Measurements from ENCODE around the gene CYTH1. TPM values are rescaled to one million over a fixed set of nuclear protein-coding genes. Genes with fewer than 3 reads are reported as not detected.

The CYTH1 gene
- total and polyA plus RNA-seq, 7 experiments from 2014 or later: 297 to 452 (median 418) TPM

DNA sequence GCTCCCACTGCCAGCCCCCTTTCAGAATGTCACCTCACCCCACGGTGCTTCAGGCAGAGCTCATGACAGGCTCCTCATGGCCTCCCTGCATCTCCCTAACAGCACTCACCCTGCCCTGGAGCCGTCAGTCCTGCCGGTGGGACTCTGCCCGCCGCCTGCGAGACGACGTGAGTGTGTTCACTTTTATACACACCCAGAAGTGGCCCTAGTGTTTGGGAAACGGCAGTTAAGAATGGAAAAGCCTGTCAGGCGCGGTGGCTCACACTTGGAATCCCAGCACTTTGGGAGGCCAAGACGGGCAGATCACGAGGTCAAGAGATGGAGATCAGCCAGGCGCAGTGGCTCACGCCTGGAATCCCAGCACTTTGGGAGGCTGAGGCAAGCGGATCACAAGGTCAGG lies 12.3 kb upstream of the CYTH1 start:
- Histone ChIP-seq H3K9me3 (ENCODE audit: control insufficient read depth in 2 of 3, low read length in 3 of 3) (no peaks in the 10 kb centered on the region), H3K4me3 (ENCODE audit: low read length) (no peak overlapping the region), H3K27me3 (ENCODE audit: control insufficient read depth in 2 of 2, insufficient read depth in 2 of 2, low read length in 2 of 2) (no peaks in the 10 kb centered on the region), H3K4me1 (ENCODE audit: control insufficient read depth in 2 of 2, insufficient read depth in 2 of 2, low read length in 2 of 2) (peaks cover 11 to 40% of the 10 kb centered on the region in 2 donors), H3K36me3 (ENCODE audit: control insufficient read depth in 2 of 3, insufficient read depth in 3 of 3, low read length in 3 of 3) (peaks cover 15 to 55% (median 20%) of the 10 kb centered on the region in 3 experiments), H3K27ac (ENCODE audit: low read depth, low read length) (no peak overlapping the region)
- POLR2A ChIA-PET: interaction anchor here (0.6 to 1.2 kb wide), 3 partner anchors 9 to 33 kb away, joined by 3 to 4 read pairs (median 4); no protein-coding TSS in a partner anchor
- H3K27me3 Mint-ChIP-seq: no peaks in the 10 kb centered on the region
- ATAC-seq (no peak), DNase-seq (no peak)
- H3K9me3 Mint-ChIP-seq: peaks cover 0 to 1% (median 0%) of the 10 kb centered on the region in 11 donors
- peaks cover 13 to 60% (median 33%) of the 10 kb centered on the region in 5 donors for H3K36me3 Mint-ChIP-seq
- H3K27ac Mint-ChIP-seq: peak overlapping the region in 8 of 9 donors; percentile 60 to 97 (median 90)
- intact Hi-C loops (cut with micrococcal nuclease): no loop called here
- peak overlapping the region in 1 of 10 donors; percentile 41 for H3K4me3 Mint-ChIP-seq
- CTCF ChIA-PET: interaction anchor here (0.7 to 1.7 kb wide), 3 partner anchors 9 to 25 kb away, joined by 3 to 5 read pairs (median 3); no protein-coding TSS in a partner anchor
- H3K4me1 Mint-ChIP-seq: peaks cover 29 to 87% (median 76%) of the 10 kb centered on the region in 7 donors

- Histone ChIP-seq H3K4me1 (ENCODE audit: control insufficient read depth in 2 of 2, insufficient read depth in 2 of 2, low read length in 2 of 2) (peaks cover 16 to 44% of the 10 kb centered on the region in 2 donors), H3K27ac (ENCODE audit: low read depth, low read length) (no peak overlapping the region), H3K27me3 (ENCODE audit: control insufficient read depth in 2 of 2, insufficient read depth in 2 of 2, low read length in 2 of 2) (no peaks in the 10 kb centered on the region), H3K9me3 (ENCODE audit: control insufficient read depth in 2 of 3, low read length in 3 of 3) (no peaks in the 10 kb centered on the region), H3K4me3 (ENCODE audit: low read length) (no peak overlapping the region), H3K36me3 (ENCODE audit: control insufficient read depth in 2 of 3, insufficient read depth in 3 of 3, low read length in 3 of 3) (peaks cover 15 to 52% (median 20%) of the 10 kb centered on the region in 3 experiments)
- ATAC-seq: no peak
- intact Hi-C loops (cut with micrococcal nuclease): no loop called here
- Mint-ChIP-seq H3K4me3 (peak overlapping the region in 3 of 10 donors; percentile 20 to 46 (median 41)), H3K4me1 (peaks cover 27 to 87% (median 76%) of the 10 kb centered on the region in 7 donors), H3K9me3 (peaks cover 0 to 1% (median 0%) of the 10 kb centered on the region in 11 donors), H3K27me3 (no peaks in the 10 kb centered on the region), H3K36me3 (peaks cover 12 to 56% (median 28%) of the 10 kb centered on the region in 5 donors), H3K27ac (peak overlapping the region; percentile 46 to 97 (median 81))
- ChIA-PET POLR2A (interaction anchor here (0.9 to 1.7 kb wide), 3 partner anchors 9 to 17 kb away, joined by 4 read pairs; no protein-coding TSS in a partner anchor), CTCF (interaction anchor here (1.2 to 1.7 kb wide), 3 partner anchors 11 to 45 kb away, joined by 3 read pairs; no protein-coding TSS in a partner anchor)
- DNase-seq: no peak
These were observed 11.9 kb upstream of the CYTH1 start for GRCh38 chr17:78793968-78794367.

DNA sequence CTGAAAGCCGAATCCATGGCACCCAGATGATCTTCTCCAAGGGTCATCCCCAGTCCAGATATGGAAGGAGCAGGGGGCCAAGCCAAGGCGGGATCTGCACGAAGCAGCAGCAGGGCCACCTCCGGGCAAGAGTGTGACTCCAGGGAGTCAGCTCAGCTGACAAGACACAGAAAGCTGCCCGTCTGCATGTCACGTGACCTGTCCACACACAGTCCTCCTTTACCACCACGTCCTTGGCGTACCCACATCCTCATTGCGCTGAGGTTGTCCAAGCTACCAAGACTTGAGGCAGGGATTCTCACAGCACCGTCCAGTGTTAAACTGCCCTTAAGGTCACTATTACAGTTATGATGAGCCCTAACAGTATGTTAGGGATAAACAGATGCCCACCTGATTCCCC lies 11.3 kb upstream of the CYTH1 start:
- Histone ChIP-seq H3K36me3 (ENCODE audit: control insufficient read depth in 2 of 3, insufficient read depth in 3 of 3, low read length in 3 of 3) (peaks cover 15 to 47% (median 16%) of the 10 kb centered on the region in 3 experiments), H3K4me1 (ENCODE audit: control insufficient read depth in 2 of 2, insufficient read depth in 2 of 2, low read length in 2 of 2) (peaks cover 21 to 44% of the 10 kb centered on the region in 2 donors), H3K27ac (ENCODE audit: low read depth, low read length) (no peak overlapping the region), H3K27me3 (ENCODE audit: control insufficient read depth in 2 of 2, insufficient read depth in 2 of 2, low read length in 2 of 2) (no peaks in the 10 kb centered on the region), H3K9me3 (ENCODE audit: control insufficient read depth in 2 of 3, low read length in 3 of 3) (no peaks in the 10 kb centered on the region), H3K4me3 (ENCODE audit: low read length) (no peak overlapping the region)
- no peak for DNase-seq
- peaks cover 23 to 87% (median 72%) of the 10 kb centered on the region in 7 donors for H3K4me1 Mint-ChIP-seq
- no peaks in the 10 kb centered on the region for H3K27me3 Mint-ChIP-seq
- ATAC-seq: no peak
- intact Hi-C loops (cut with micrococcal nuclease): no loop called here
- peaks cover 0 to 1% (median 0%) of the 10 kb centered on the region in 11 donors for H3K9me3 Mint-ChIP-seq
- H3K36me3 Mint-ChIP-seq: peaks cover 7 to 51% (median 23%) of the 10 kb centered on the region in 5 donors
- peak overlapping the region; percentile 46 to 97 (median 81) for H3K27ac Mint-ChIP-seq
- CTCF ChIA-PET: interaction anchor here (0.6 to 1.7 kb wide), 4 partner anchors 12 to 85 kb away, joined by 3 read pairs; no protein-coding TSS in a partner anchor
- no peak overlapping the region for H3K4me3 Mint-ChIP-seq
- POLR2A ChIA-PET: interaction anchor here (0.8 to 1.7 kb wide), 3 partner anchors 8 to 16 kb away, joined by 4 read pairs; no protein-coding TSS in a partner anchor

DNA sequence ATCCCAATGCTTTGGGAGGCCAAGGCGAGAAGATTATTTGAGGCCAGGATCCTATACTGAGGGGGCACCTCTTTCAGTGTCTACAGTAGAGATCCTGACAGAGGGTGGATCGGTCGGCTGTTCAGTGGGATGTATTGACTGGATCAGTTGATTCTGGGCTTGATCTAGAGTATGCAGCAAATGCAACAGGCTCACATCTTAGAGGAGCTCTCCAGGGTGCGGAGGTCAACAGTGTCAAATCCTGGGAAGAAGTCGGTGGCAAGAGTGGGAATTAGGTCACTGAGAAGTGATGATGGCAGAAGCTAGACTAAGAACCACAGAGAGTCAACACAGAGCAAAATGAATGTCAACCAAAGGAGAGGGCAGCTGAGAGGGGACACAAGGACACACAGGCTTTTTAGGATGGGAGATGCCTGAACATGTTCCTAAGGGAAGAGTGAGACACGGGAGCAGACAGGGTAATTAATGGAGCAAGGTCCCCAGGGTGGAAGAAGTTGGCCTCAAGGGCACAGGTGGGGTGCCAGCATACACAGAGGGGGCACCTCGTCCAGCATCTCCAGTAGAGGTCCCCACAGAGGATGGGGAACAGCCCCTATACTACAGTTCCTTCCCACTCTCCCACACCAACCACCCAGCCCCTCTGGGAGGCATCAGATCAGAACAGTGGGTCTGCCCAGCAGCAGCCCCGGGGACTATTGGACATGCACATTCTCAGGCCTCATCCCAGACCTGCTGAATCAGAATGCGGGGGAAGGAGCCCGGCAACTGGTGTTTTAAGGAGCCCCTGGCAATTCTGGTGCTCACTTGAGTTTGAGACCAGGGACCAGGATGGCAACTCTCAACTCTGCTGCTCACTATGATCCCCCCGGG lies 10.0 kb upstream of the CYTH1 start:
- ChIA-PET POLR2A (interaction anchor here (0.6 to 4.0 kb wide), 7 partner anchors 11 to 34 kb away, joined by 3 to 38 read pairs (median 3); partner anchors contain the start of gene CYTH1), CTCF (no interaction called here)
- H3K27ac ChIP-seq (ENCODE audit: low read depth, low read length): peak overlapping the region; percentile 72
- Mint-ChIP-seq H3K9me3 (peaks cover 0 to 1% (median 0%) of the 10 kb centered on the region in 11 donors), H3K27me3 (no peaks in the 10 kb centered on the region), H3K4me1 (peaks cover 25 to 91% (median 76%) of the 10 kb centered on the region in 7 donors), H3K36me3 (peaks cover 9 to 45% (median 29%) of the 10 kb centered on the region in 5 donors), H3K27ac (peak overlapping the region; percentile 1 to 98 (median 96)), H3K4me3 (peak overlapping the region in 6 of 10 donors; percentile 3 to 68 (median 16))
- H3K9me3 ChIP-seq (ENCODE audit: control insufficient read depth in 2 of 3, low read length in 3 of 3): no peaks in the 10 kb centered on the region
- H3K4me3 ChIP-seq (ENCODE audit: low read length): no peak overlapping the region
- no peak for DNase-seq
- intact Hi-C loops (cut with micrococcal nuclease): no loop called here
- H3K27me3 ChIP-seq (ENCODE audit: control insufficient read depth in 2 of 2, insufficient read depth in 2 of 2, low read length in 2 of 2): no peaks in the 10 kb centered on the region
- ATAC-seq: no peak
- peaks cover 8 to 33% (median 15%) of the 10 kb centered on the region in 3 experiments for H3K36me3 ChIP-seq (ENCODE audit: control insufficient read depth in 2 of 3, insufficient read depth in 3 of 3, low read length in 3 of 3)
- H3K4me1 ChIP-seq (ENCODE audit: control insufficient read depth in 2 of 2, insufficient read depth in 2 of 2, low read length in 2 of 2): peaks cover 23 to 48% of the 10 kb centered on the region in 2 donors

- DNase-seq: no peak
- H3K27me3 Mint-ChIP-seq: no peaks in the 10 kb centered on the region
- ATAC-seq: no peak
- Histone ChIP-seq H3K27me3 (ENCODE audit: control insufficient read depth in 2 of 2, insufficient read depth in 2 of 2, low read length in 2 of 2) (no peaks in the 10 kb centered on the region), H3K36me3 (ENCODE audit: control insufficient read depth in 2 of 3, insufficient read depth in 3 of 3, low read length in 3 of 3) (peaks cover 1 to 18% (median 3%) of the 10 kb centered on the region in 3 experiments), H3K27ac (ENCODE audit: low read depth, low read length) (peak overlapping the region; percentile 72), H3K9me3 (ENCODE audit: control insufficient read depth in 2 of 3, low read length in 3 of 3) (no peaks in the 10 kb centered on the region), H3K4me3 (ENCODE audit: low read length) (no peak overlapping the region), H3K4me1 (ENCODE audit: control insufficient read depth in 2 of 2, insufficient read depth in 2 of 2, low read length in 2 of 2) (peaks cover 28 to 58% of the 10 kb centered on the region in 2 donors)
- H3K36me3 Mint-ChIP-seq: peaks cover 3 to 30% (median 24%) of the 10 kb centered on the region in 5 donors
- peak overlapping the region in 7 of 10 donors; percentile 39 to 80 (median 56) for H3K4me3 Mint-ChIP-seq
- peak overlapping the region; percentile 49 to 98 (median 96) for H3K27ac Mint-ChIP-seq
- peaks cover 0 to 1% (median 0%) of the 10 kb centered on the region in 11 donors for H3K9me3 Mint-ChIP-seq
- ChIA-PET CTCF (interaction anchor here (0.6 to 2.4 kb wide), 8 partner anchors 8 to 73 kb away, joined by 3 to 13 read pairs (median 5); no protein-coding TSS in a partner anchor), POLR2A (interaction anchor here (0.7 to 4.0 kb wide), 14 partner anchors 8 to 1107 kb away, joined by 3 to 38 read pairs (median 6); partner anchors contain the start of gene CYTH1)
- peaks cover 32 to 87% (median 70%) of the 10 kb centered on the region in 7 donors for H3K4me1 Mint-ChIP-seq
- intact Hi-C loops (cut with micrococcal nuclease): no loop called here
These were observed 8.5 kb upstream of the CYTH1 start for GRCh38 chr17:78790552-78790951.
